PC-3 (cell line): ENCODE measurements around the gene ERGIC2.

Source experiments
- CTCF ChIP-seq: fragments of 300-600 bp; sonication (generic); conservative IDR thresholded peaks from 2 replicates; pipeline ENCODE4 v1.5.1; 2017; ENCODE audit warnings: antibody characterized with exemption, low read depth, mild to moderate bottlenecking, low read length
- EZH2phosphoT487 ChIP-seq: fragments of 300-600 bp; sonication (generic); IDR thresholded peaks from 2 replicates; pipeline ENCODE4 v1.6.1; 2018; ENCODE audit warnings: mild to moderate bottlenecking, antibody characterized with exemption, low read length, borderline replicate concordance

- TF ChIP-seq CTCF, result no peak
- TF ChIP-seq EZH2phosphoT487, result no peak
Observed at GRCh38 chr12:29350080-29350479, 30.9 kb downstream of the ERGIC2 start.
